GM23248 (cell line): ENCODE results near the gene ITGB7. TPM values are rescaled to one million over a fixed set of nuclear protein-coding genes. Genes with fewer than 3 reads are reported as not detected.

Experiments used
- DNase-seq: peaks from one replicate; pipeline ENCODE4 v3.0.0-alpha.2; 2015
- H2AFZ ChIP-seq: fragments of 200-600 bp; sonication (generic); 2 replicates; pipeline ENCODE4 v1.6.1; 2016; ENCODE audit warnings: antibody characterized with exemption
- H3F3A ChIP-seq: fragments of 200-600 bp; sonication (generic); 2 replicates; pipeline ENCODE4 v1.6.1; 2016; ENCODE audit warnings: mild to moderate bottlenecking, antibody characterized with exemption, mixed run types; ENCODE audit not compliant: insufficient read depth
- H3K27ac ChIP-seq: fragments of 200-600 bp; sonication (generic); 2 replicates; pipeline ENCODE4 v1.5.1; 2016; ENCODE audit warnings: mild to moderate bottlenecking
- H3K27me3 ChIP-seq: fragments of 200-600 bp; sonication (generic); replicated peaks from 2 replicates; pipeline ENCODE4 v1.6.1; 2016; ENCODE audit warnings: mild to moderate bottlenecking; ENCODE audit not compliant: insufficient read depth
- H3K36me3 ChIP-seq: fragments of 200-600 bp; sonication (generic); 2 replicates; pipeline ENCODE4 v1.6.1; 2016; ENCODE audit warnings: low read depth, mild to moderate bottlenecking
- H3K4me1 ChIP-seq: fragments of 200-600 bp; sonication (generic); 2 replicates; pipeline ENCODE4 v1.6.1; 2016; ENCODE audit warnings: mild to moderate bottlenecking; ENCODE audit not compliant: insufficient read depth
- H3K4me2 ChIP-seq: fragments of 200-600 bp; sonication (generic); one replicate; pipeline ENCODE4 v1.6.1; 2016; ENCODE audit warnings: mild to moderate bottlenecking; ENCODE audit not compliant: unreplicated experiment
- H3K4me3 ChIP-seq: fragments of 200-600 bp; sonication (generic); 2 replicates; pipeline ENCODE4 v1.5.1; 2016; ENCODE audit warnings: mild to moderate bottlenecking
- H3K79me2 ChIP-seq: fragments of 200-600 bp; sonication (generic); 2 replicates; pipeline ENCODE4 v1.6.1; 2016; ENCODE audit warnings: mild to moderate bottlenecking; ENCODE audit not compliant: insufficient read depth
- H3K9ac ChIP-seq: fragments of 200-600 bp; sonication (generic); 2 replicates; pipeline ENCODE4 v1.6.1; 2016; ENCODE audit warnings: mild to moderate bottlenecking
- H3K9me2 ChIP-seq: fragments of 200-600 bp; sonication (generic); 2 replicates; pipeline ENCODE4 v1.6.1; 2016; ENCODE audit warnings: mixed run types, mild to moderate bottlenecking, moderate library complexity; ENCODE audit not compliant: insufficient read depth
- H3K9me3 ChIP-seq: fragments of 200-600 bp; sonication (generic); one replicate; pipeline ENCODE4 v1.6.1; 2017; ENCODE audit warnings: low read depth
- H4K20me1 ChIP-seq: fragments of 200-600 bp; sonication (generic); 2 replicates; pipeline ENCODE4 v1.6.0; 2016; ENCODE audit not compliant: insufficient read depth
- EZH2 ChIP-seq: fragments of 200-600 bp; sonication (generic); IDR thresholded peaks from 2 replicates; pipeline ENCODE4 v1.6.1; 2018; ENCODE audit warnings: antibody characterized with exemption, mild to moderate bottlenecking; ENCODE audit not compliant: insufficient read depth, poor library complexity, severe bottlenecking
- EZH2phosphoT487 ChIP-seq: fragments of 200-600 bp; sonication (generic); IDR thresholded peaks from 2 replicates; pipeline ENCODE4 v1.6.1; 2018; ENCODE audit warnings: antibody characterized with exemption, moderate library complexity, mild to moderate bottlenecking, low read depth; ENCODE audit not compliant: insufficient read depth
- WGBS, 2 experiments: methylation state at CpG; one replicate each; pipeline ENCODE4 v1.1.6; 2015 to 2017; ENCODE audit warnings: low lambda C conversion rate in 2 of 2, low coverage in 1 of 2; ENCODE audit errors: missing lambda C conversion rate in 2 of 2; 5-methylcytosine and 5-hydroxymethylcytosine counted together
- in situ Hi-C: fragments of 300-500 bp; cut with MboI; formaldehyde crosslinking; loops from 2 replicates; pipeline ENCODE4 v1.15.0; 2020
- polyA plus RNA-seq: library from polyadenylated mRNA; unstranded; fragments of >200 nt; fragmentation: Nextera tagmentation; extraction: Ambion mirVana; gene quantifications from 2 replicates; pipeline ENCODE4 v1.2.1, GENCODE V29; 2016
- total RNA-seq: library from RNA; depleted of rRNA; stranded (reverse); fragments of >200 nt; shearing (Covaris generic); gene quantifications from 2 replicates; pipeline ENCODE4 v1.2.3, GENCODE V29; 2014

Gene ITGB7
- total and polyA plus RNA-seq, 2 experiments from 2014 or later = 1.2 to 1.4 TPM

DNA sequence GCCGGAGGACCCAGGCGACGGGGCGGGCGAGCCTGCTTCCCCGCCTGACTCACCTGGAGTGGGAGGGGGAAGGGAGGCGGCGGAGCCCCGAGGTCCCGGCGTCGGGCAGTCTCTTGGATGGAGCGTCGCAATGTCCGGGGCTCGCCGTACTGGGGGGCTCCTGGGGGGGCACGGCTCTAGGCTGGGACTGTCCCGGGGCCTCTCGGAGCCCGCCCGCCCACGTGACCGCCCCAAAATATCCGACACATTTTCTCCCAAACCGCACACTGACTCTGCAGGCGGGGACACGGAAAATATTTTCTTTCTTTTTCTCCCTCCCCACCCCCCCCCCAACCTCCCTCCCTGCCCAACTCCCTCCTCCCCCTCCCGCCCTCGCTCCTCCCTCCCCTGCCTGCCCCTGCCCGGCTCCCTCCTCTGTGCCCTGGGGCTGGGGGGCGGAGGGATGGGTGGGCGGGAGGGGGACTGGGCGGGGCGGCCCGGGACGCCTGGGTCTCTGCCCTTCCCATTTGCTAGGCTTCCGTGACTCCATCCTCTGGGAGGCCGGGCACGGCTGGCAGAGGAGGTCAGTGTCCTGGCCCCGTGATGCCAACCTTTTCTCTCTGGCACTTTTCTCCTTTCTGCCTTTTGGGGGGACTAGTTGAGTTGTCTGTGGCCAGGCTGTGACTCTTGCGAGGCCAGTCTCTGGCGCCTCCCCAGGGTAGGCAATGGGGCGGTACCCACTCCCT lies 25.0 kb upstream of the ITGB7 start, which contains the start of gene RARG:
RARG (minus strand) TSS at position 289 of the 725 bp plus-strand sequence. CDS start 4,664 bp downstream, outside the sequence.
- Histone ChIP-seq H3K4me1 (peaks cover 27% of the 10 kb centered on the region), H3K27ac (peak within 1 kb of the TSS; percentile 70)

DNA sequence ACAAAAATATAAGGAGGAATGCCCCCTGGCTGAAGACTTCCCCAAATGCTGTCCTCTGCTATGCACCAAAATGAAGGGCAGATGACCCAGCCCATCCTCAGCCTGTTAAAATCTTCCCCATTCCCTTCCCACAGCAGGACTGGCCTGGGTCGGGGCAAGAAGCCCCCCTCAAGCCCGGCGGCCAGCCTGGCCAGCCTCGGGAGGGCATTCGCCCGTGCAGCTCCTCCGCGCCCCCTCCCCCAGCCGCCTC lies 24.5 kb upstream of the ITGB7 start:
- peak overlapping the region; percentile 74 for H3K4me3 ChIP-seq
- peak overlapping the region; percentile 75 for H3K4me2 ChIP-seq
- in situ Hi-C loops = no loop called here
- DNase-seq = no peak
- H3K27me3 ChIP-seq = no peaks in the 10 kb centered on the region
- H3K9ac ChIP-seq = peak overlapping the region; percentile 77
- peaks cover 15% of the 10 kb centered on the region for H3K79me2 ChIP-seq
- WGBS, 2 experiments = 1% methylated on average over 9 of the region's 9 CpGs; no CpG with 5 or more reads in 1 of the 2 experiments
- no peaks in the 10 kb centered on the region for H3K36me3 ChIP-seq
- H3F3A ChIP-seq = peaks cover 4% of the 10 kb centered on the region; the same call in 1 of the 2 replicates
- no peak for TF ChIP-seq EZH2
- TF ChIP-seq EZH2phosphoT487 = no peak
- peak overlapping the region; percentile 35 for H2AFZ ChIP-seq
- H3K9me3 ChIP-seq = no peaks in the 10 kb centered on the region
- peaks cover 27% of the 10 kb centered on the region for H3K4me1 ChIP-seq
- H3K27ac ChIP-seq = peak overlapping the region; percentile 36
- H4K20me1 ChIP-seq = no peaks in the 10 kb centered on the region
- H3K9me2 ChIP-seq = no peaks in the 10 kb centered on the region

More for the DNA sequence above, 25.0 kb upstream of the ITGB7 start, which contains the start of gene RARG:
- TF ChIP-seq EZH2phosphoT487 = no peak
- no peak for TF ChIP-seq EZH2
- 0 to 2% methylated on average over 5 to 32 of the region's 44 CpGs for WGBS, 2 experiments
- Histone ChIP-seq H4K20me1 (no peaks in the 10 kb centered on the region), H3F3A (peaks cover 4% of the 10 kb centered on the region; the same call in 1 of the 2 replicates), H3K9me2 (no peaks in the 10 kb centered on the region), H3K36me3 (no peaks in the 10 kb centered on the region), H3K4me2 (peak within 1 kb of the TSS; percentile 77), H3K4me3 (peak within 1 kb of the TSS; percentile 74), H3K9ac (peak within 1 kb of the TSS; percentile 77), H3K79me2 (peaks cover 15% of the 10 kb centered on the region), H2AFZ (peak within 1 kb of the TSS; percentile 35), H3K9me3 (no peaks in the 10 kb centered on the region), H3K27me3 (no peaks in the 10 kb centered on the region)
- in situ Hi-C loops = no loop called here
- DNase-seq = peak; percentile 87

- in situ Hi-C loops = no loop called here
Measured at GRCh38 chr12:53230108-53230845, 23.2 kb upstream of the ITGB7 start.

GRCh38 chr12:53229454-53229853 lies 22.4 kb upstream of the ITGB7 start:
- H3K27me3 ChIP-seq = no peaks in the 10 kb centered on the region
- TF ChIP-seq EZH2 (no peak), EZH2phosphoT487 (no peak)
- H2AFZ ChIP-seq = no peak overlapping the region
- DNase-seq = no peak
- H3K4me3 ChIP-seq = no peak overlapping the region
- no peak overlapping the region for H3K9ac ChIP-seq
- H3F3A ChIP-seq = peaks cover 22% of the 10 kb centered on the region
- H3K9me3 ChIP-seq = no peaks in the 10 kb centered on the region
- peaks cover 15% of the 10 kb centered on the region for H3K79me2 ChIP-seq
- H3K4me1 ChIP-seq = peaks cover 42% of the 10 kb centered on the region
- in situ Hi-C loops = no loop called here
- H4K20me1 ChIP-seq = no peaks in the 10 kb centered on the region
- WGBS, 2 experiments = 92 to 98% methylated on average over 2 of the region's 2 CpGs
- H3K9me2 ChIP-seq = no peaks in the 10 kb centered on the region
- no peaks in the 10 kb centered on the region for H3K36me3 ChIP-seq
- H3K4me2 ChIP-seq = no peak overlapping the region
- H3K27ac ChIP-seq = no peak overlapping the region

More at GRCh38 chr12:53230108-53230845, 23.2 kb upstream of the ITGB7 start:
- Histone ChIP-seq H3K79me2 (peaks cover 15% of the 10 kb centered on the region), H3F3A (peaks cover 15% of the 10 kb centered on the region), H3K4me1 (peaks cover 35% of the 10 kb centered on the region), H2AFZ (no peak overlapping the region), H3K27ac (no peak overlapping the region), H3K4me2 (peak overlapping the region; percentile 24), H3K9ac (no peak overlapping the region), H4K20me1 (no peaks in the 10 kb centered on the region), H3K9me3 (no peaks in the 10 kb centered on the region), H3K9me2 (no peaks in the 10 kb centered on the region), H3K4me3 (peak overlapping the region; percentile 74; the same call in 1 of the 2 replicates), H3K27me3 (no peaks in the 10 kb centered on the region), H3K36me3 (no peaks in the 10 kb centered on the region)
- DNase-seq = no peak
- TF ChIP-seq EZH2phosphoT487 (no peak), EZH2 (no peak)
- 32 to 64% methylated on average over 4 to 10 of the region's 10 CpGs for WGBS, 2 experiments
